Breast epithelium (tissue), 3 donors: ENCODE data around the gene SEC24B.

Experiments used
- POLR2A ChIP-seq: fragments of 450-650 bp; IDR thresholded peaks from one replicate; pipeline ENCODE4 v1.6.1; 2016; ENCODE audit warnings: antibody characterized with exemption, mild to moderate bottlenecking, moderate library complexity
- POLR2AphosphoS5 ChIP-seq, 3 donors: sonication (generic); formaldehyde crosslinking; IDR thresholded peaks; one replicate each; pipeline ENCODE4 v1.6.1; 2017; ENCODE audit warnings: antibody characterized with exemption in 3 of 3
- TF ChIP-seq, protein P1 (sequence below), 3 donors: fragments of 450-650 bp; IDR thresholded peaks; one replicate each; pipeline ENCODE4 v1.5.1; 2016 to 2017; ENCODE audit warnings: antibody characterized with exemption in 3 of 3, mild to moderate bottlenecking in 3 of 3, moderate library complexity in 3 of 3

DNA sequence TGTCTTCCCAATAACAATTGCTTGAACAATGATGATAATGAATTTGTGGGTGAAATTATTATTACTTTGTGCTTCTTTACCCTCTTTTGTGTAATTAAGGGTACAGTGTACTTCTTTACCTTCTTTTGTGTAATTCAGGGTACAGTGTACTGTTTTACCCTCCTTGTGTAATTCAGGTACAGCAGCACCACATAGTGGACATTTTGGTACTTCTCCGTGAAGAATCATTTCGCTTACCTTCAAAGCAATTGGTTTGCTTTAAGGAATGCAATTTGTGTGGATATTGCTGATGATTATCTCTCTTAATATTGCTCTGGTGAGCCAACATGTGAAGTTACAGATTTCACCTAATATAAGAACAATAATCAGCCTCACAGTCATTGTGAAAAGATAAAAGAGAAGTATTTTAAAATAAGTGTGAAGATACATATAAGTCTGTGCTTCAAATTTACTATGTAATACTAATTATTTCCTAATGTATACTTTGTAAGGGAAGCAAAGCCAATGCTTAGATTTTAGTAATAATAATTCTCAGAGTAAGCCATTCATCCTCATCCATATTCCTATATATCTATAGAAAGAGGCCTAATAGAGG, 27.2 kb upstream of the SEC24B start:
- TF ChIP-seq POLR2A (no peak), POLR2AphosphoS5 (IDR thresholded peaks at IDR 0.05) (no peak)
- TF ChIP-seq, protein P1, sequence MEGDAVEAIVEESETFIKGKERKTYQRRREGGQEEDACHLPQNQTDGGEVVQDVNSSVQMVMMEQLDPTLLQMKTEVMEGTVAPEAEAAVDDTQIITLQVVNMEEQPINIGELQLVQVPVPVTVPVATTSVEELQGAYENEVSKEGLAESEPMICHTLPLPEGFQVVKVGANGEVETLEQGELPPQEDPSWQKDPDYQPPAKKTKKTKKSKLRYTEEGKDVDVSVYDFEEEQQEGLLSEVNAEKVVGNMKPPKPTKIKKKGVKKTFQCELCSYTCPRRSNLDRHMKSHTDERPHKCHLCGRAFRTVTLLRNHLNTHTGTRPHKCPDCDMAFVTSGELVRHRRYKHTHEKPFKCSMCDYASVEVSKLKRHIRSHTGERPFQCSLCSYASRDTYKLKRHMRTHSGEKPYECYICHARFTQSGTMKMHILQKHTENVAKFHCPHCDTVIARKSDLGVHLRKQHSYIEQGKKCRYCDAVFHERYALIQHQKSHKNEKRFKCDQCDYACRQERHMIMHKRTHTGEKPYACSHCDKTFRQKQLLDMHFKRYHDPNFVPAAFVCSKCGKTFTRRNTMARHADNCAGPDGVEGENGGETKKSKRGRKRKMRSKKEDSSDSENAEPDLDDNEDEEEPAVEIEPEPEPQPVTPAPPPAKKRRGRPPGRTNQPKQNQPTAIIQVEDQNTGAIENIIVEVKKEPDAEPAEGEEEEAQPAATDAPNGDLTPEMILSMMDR (IDR thresholded peaks at IDR 0.05): peak; percentile 23 to 75 (median 63)
